Measurements from ENCODE around the gene FADS1.

DNA sequence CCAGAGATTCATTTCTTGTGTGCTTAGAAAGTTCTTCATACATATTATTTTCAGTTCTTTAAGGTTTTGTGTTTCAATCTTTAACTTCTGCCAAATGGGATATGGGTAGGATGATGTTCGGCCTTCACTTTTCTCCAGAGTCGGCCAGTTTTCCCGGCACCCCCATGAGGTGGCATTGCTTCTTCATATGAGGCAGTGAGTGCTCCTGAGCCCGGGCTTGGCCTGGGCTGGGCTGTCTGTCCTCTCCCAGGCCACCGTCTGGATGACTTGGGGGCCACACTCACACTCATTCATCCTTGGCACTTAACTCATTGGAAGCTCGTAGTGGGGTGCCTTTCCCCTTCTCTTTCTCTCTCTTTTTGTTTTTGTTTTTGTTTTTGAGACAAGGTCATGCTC, 35.1 kb upstream of the FADS1 start:
- TF ChIP-seq POLR2A (IDR thresholded peaks at IDR 0.05): no peak
- TF ChIP-seq, protein P1, sequence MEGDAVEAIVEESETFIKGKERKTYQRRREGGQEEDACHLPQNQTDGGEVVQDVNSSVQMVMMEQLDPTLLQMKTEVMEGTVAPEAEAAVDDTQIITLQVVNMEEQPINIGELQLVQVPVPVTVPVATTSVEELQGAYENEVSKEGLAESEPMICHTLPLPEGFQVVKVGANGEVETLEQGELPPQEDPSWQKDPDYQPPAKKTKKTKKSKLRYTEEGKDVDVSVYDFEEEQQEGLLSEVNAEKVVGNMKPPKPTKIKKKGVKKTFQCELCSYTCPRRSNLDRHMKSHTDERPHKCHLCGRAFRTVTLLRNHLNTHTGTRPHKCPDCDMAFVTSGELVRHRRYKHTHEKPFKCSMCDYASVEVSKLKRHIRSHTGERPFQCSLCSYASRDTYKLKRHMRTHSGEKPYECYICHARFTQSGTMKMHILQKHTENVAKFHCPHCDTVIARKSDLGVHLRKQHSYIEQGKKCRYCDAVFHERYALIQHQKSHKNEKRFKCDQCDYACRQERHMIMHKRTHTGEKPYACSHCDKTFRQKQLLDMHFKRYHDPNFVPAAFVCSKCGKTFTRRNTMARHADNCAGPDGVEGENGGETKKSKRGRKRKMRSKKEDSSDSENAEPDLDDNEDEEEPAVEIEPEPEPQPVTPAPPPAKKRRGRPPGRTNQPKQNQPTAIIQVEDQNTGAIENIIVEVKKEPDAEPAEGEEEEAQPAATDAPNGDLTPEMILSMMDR (IDR thresholded peaks at IDR 0.05 in 4 of 5, conservative IDR thresholded peaks at IDR 0.05 in 1 of 5): no peak

All from gastrocnemius medialis (tissue), 4 donors.